ENCODE measurements around the gene CLTRN.
"Not testable (repeated sequence)": the region's sequence is repeated elsewhere in the genome, so short reads cannot be mapped to it uniquely, and the experiment has no call there.

Gene CLTRN, protein sequence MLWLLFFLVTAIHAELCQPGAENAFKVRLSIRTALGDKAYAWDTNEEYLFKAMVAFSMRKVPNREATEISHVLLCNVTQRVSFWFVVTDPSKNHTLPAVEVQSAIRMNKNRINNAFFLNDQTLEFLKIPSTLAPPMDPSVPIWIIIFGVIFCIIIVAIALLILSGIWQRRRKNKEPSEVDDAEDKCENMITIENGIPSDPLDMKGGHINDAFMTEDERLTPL

DNA sequence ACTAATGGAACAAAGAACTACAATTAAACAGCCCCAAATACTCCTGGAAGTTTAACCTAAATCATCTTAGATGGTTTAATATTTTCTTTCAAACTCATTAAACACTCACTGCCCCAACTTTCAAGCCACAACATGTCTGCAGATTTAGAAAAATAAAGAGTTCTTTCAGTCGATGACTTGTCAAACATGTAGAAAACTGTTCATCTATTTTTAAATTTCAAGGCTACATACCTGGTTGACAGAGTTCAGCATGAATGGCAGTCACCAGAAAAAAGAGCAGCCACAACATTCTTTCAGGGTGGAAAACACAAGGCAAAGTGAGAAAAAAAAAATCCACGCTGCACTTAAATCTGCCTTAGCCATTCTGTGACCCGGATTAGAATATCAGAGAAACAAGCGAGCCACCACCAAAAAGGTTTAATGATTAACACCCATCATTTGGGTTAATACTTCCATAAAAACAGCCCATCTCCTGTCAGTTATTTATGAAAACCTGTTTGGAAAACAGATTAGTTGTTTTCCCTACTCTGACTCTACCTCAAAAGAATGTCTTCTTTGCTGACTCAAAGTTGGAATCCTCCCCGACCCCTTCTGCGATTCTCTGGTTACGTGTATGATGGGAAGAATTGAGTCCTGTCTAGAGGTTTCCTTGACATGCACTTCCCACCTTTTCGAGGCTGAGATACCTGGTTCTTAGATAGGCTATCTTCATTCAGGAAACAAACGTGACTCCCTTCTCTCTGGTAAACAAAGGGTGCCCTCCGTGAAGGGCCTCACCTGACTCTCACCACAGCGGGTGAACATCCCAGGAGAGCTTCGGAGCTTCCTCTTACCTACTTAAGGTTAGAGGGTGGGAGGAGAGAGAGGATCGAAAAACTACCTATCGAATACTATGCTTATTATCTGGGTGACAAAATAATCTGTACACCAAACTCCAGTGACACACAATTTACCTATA, at the start of gene CLTRN:
TSS of gene CLTRN (minus strand) at position 319 of the 958 bp plus-strand sequence. CDS start at position 289, 30 bp downstream.
- Mint-ChIP-seq H3K9me3 (ENCODE audit: low read depth) (no peaks in the 10 kb centered on the region), H3K4me3 (no peak within 1 kb of the TSS), H3K4me1 (ENCODE audit: low read depth) (no peaks in the 10 kb centered on the region), H3K27ac (no peak within 1 kb of the TSS), H3K27me3 (no peaks in the 10 kb centered on the region), H3K36me3 (no peaks in the 10 kb centered on the region)

GRCh38 chrX:15704273-15704672, 39.7 kb upstream of the CLTRN start:
- not testable (repeated sequence) for H3K27ac Mint-ChIP-seq; H3K4me1 Mint-ChIP-seq (ENCODE audit: low read depth); H3K4me3 Mint-ChIP-seq; H3K9me3 Mint-ChIP-seq (ENCODE audit: low read depth); H3K27me3 Mint-ChIP-seq; H3K36me3 Mint-ChIP-seq

DNA sequence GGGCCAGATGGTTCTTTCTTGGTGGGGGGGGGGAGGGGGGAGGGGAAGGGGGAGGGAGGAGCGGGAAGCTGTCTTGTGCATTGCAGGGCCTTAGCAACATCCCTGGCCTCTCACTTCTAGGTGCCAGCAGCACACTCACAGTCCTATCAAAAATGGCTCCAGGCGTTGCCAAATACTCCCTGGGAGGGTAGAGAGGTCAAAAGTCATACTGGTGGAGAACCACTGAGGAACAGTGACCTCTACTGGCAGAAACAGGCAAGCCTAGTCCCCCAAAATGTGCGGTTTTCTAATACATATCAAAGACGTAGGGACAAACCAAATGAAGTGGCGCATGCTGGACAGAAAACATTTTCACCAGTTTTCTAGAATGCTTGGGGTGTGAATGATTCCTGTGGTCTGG, 39.2 kb upstream of the CLTRN start:
- H3K27ac Mint-ChIP-seq; H3K4me3 Mint-ChIP-seq; H3K36me3 Mint-ChIP-seq; H3K4me1 Mint-ChIP-seq (ENCODE audit: low read depth); H3K27me3 Mint-ChIP-seq; H3K9me3 Mint-ChIP-seq (ENCODE audit: low read depth): not testable (repeated sequence)

DNA sequence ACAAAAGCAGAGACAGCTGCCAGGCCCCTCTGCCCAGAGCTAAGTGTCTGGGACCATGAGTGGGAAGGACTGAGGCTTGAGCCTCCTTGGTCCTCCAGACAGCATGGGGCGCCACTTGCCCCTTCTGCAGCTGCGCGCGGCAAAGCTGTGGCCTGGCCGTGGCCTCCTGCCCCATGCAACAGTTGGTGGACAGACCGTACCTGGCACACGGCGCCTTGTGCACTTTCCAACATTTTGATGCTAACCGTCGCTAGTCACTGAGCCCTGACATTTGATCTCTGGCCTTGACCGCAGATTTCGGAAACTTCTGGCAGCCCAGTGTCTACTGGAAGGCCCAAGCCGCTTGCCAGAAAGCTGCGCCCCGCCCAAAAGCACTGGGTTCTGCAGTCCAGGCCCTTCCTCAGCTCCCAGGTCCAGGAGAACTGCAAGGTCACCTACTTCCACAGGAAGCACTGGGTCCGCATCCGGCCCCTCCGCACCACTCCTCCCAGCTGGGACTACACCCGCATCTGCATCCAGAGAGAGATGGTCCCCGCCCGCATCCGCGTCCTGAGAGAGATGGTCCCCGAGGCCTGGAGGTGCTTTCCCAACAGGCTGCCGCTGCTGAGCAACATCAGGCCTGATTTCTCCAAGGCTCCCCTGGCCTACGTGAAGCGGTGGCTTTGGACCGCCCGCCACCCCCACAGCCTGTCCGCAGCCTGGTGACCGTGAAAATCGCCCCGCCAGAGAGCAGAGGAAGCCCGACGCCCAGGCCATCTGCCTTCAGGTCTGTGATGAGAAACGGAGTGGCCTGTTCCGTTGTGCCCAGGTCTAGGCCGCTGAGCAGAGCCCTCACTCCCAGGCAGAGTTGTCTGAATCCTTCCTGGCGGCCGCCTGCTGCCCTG, 38.1 kb upstream of the CLTRN start:
- Mint-ChIP-seq H3K4me3 (no peak overlapping the region), H3K4me1 (ENCODE audit: low read depth) (no peaks in the 10 kb centered on the region)

GRCh38 chrX:15696516-15696915, 31.9 kb upstream of the CLTRN start:
- no peak overlapping the region for H3K4me3 Mint-ChIP-seq
- peaks cover 4% of the 10 kb centered on the region for H3K36me3 Mint-ChIP-seq
- no peaks in the 10 kb centered on the region for H3K9me3 Mint-ChIP-seq (ENCODE audit: low read depth)
- no peaks in the 10 kb centered on the region for H3K27me3 Mint-ChIP-seq
- no peak overlapping the region for H3K27ac Mint-ChIP-seq
- no peaks in the 10 kb centered on the region for H3K4me1 Mint-ChIP-seq (ENCODE audit: low read depth)

More for the DNA sequence above, 38.1 kb upstream of the CLTRN start:
- Mint-ChIP-seq H3K36me3 (no peaks in the 10 kb centered on the region), H3K27ac (no peak overlapping the region), H3K9me3 (ENCODE audit: low read depth) (no peaks in the 10 kb centered on the region), H3K27me3 (no peaks in the 10 kb centered on the region)

GRCh38 chrX:15694941-15695451, 30.4 kb upstream of the CLTRN start:
- Mint-ChIP-seq H3K27ac (no peak overlapping the region), H3K36me3 (peaks cover 4% of the 10 kb centered on the region)

GRCh38 chrX:15686818-15687685, 22.4 kb upstream of the CLTRN start:
- Mint-ChIP-seq H3K27me3 (no peaks in the 10 kb centered on the region), H3K9me3 (ENCODE audit: low read depth) (no peaks in the 10 kb centered on the region), H3K4me1 (ENCODE audit: low read depth) (peaks cover 4% of the 10 kb centered on the region), H3K36me3 (no peaks in the 10 kb centered on the region), H3K4me3 (no peak overlapping the region), H3K27ac (peak overlapping the region; percentile 28)

More at GRCh38 chrX:15694941-15695451, 30.4 kb upstream of the CLTRN start:
- H3K27me3 Mint-ChIP-seq, result no peaks in the 10 kb centered on the region
- H3K4me1 Mint-ChIP-seq (ENCODE audit: low read depth), result no peaks in the 10 kb centered on the region
- no peaks in the 10 kb centered on the region for H3K9me3 Mint-ChIP-seq (ENCODE audit: low read depth)
- no peak overlapping the region for H3K4me3 Mint-ChIP-seq

GRCh38 chrX:15683193-15683592, 18.6 kb upstream of the CLTRN start:
- Mint-ChIP-seq H3K9me3 (ENCODE audit: low read depth) (no peaks in the 10 kb centered on the region), H3K4me3 (no peak overlapping the region), H3K4me1 (ENCODE audit: low read depth) (peaks cover 8% of the 10 kb centered on the region), H3K36me3 (no peaks in the 10 kb centered on the region), H3K27ac (no peak overlapping the region), H3K27me3 (no peaks in the 10 kb centered on the region)

- peak overlapping the region; percentile 66 for H3K27ac Mint-ChIP-seq
- H3K27me3 Mint-ChIP-seq, result no peaks in the 10 kb centered on the region
- H3K36me3 Mint-ChIP-seq, result no peaks in the 10 kb centered on the region
- no peaks in the 10 kb centered on the region for H3K9me3 Mint-ChIP-seq (ENCODE audit: low read depth)
- no peak overlapping the region for H3K4me3 Mint-ChIP-seq
- H3K4me1 Mint-ChIP-seq (ENCODE audit: low read depth), result peaks cover 15% of the 10 kb centered on the region
Measured at GRCh38 chrX:15681433-15681832, 16.8 kb upstream of the CLTRN start.

GRCh38 chrX:15680401-15680800, 15.8 kb upstream of the CLTRN start:
- Mint-ChIP-seq H3K4me1 (ENCODE audit: low read depth) (peaks cover 16% of the 10 kb centered on the region), H3K9me3 (ENCODE audit: low read depth) (no peaks in the 10 kb centered on the region), H3K27ac (no peak overlapping the region), H3K4me3 (no peak overlapping the region), H3K36me3 (no peaks in the 10 kb centered on the region), H3K27me3 (no peaks in the 10 kb centered on the region)

DNA sequence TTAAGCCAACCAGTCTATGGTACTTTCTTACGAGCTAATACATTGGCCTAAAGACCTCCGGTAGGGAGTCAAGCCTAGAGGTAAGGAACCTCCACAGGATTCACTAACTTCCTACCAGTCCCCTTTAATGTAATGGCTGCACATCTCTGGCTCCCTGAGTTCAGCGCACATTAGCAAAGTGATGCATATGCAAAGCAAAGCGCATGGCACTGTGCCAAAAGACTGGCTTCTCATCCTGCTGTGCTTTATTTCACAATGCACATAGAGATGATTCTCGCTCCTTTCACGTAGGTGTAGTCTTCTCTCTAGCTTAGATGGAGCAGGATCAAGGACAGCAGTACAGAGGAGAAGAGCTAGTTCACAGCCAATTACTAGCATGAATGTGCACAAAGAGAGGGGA, 14.6 kb upstream of the CLTRN start:
- Mint-ChIP-seq H3K27ac (no peak overlapping the region), H3K27me3 (no peaks in the 10 kb centered on the region), H3K9me3 (ENCODE audit: low read depth) (no peaks in the 10 kb centered on the region), H3K36me3 (no peaks in the 10 kb centered on the region), H3K4me1 (ENCODE audit: low read depth) (peaks cover 16% of the 10 kb centered on the region), H3K4me3 (no peak overlapping the region)

- Mint-ChIP-seq H3K36me3 (no peaks in the 10 kb centered on the region), H3K4me3 (no peak overlapping the region), H3K9me3 (ENCODE audit: low read depth) (no peaks in the 10 kb centered on the region), H3K27me3 (no peaks in the 10 kb centered on the region), H3K4me1 (ENCODE audit: low read depth) (peaks cover 19% of the 10 kb centered on the region), H3K27ac (peak overlapping the region; percentile 17)
Measured at GRCh38 chrX:15678339-15678738, 13.7 kb upstream of the CLTRN start.

DNA sequence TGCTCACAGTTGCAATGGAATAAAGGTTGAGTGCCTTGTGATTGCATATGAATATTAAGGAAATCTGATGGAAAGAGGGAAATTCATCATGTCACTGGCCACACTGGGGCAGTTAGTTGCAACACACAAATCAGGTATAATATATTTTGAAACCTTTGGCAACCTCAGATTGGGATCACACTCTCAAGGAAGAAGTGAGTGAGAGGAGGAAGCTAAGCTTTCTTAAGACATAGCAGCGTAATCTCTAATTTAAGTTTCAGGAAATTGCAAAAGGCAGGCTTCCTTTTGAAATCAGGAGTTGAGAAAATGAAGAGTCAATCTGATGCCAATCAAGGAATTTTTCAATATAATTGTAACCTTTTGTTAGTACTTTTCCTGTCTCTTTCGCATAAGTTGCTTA, 12.3 kb upstream of the CLTRN start:
- Mint-ChIP-seq H3K27me3 (no peaks in the 10 kb centered on the region), H3K9me3 (ENCODE audit: low read depth) (no peaks in the 10 kb centered on the region), H3K27ac (no peak overlapping the region), H3K36me3 (no peaks in the 10 kb centered on the region), H3K4me3 (peak overlapping the region; percentile 2), H3K4me1 (ENCODE audit: low read depth) (peaks cover 19% of the 10 kb centered on the region)

GRCh38 chrX:15675490-15675921, 10.9 kb upstream of the CLTRN start:
- peaks cover 19% of the 10 kb centered on the region for H3K4me1 Mint-ChIP-seq (ENCODE audit: low read depth)

More at GRCh38 chrX:15675490-15675921, 10.9 kb upstream of the CLTRN start:
- H3K9me3 Mint-ChIP-seq (ENCODE audit: low read depth), result no peaks in the 10 kb centered on the region
- H3K36me3 Mint-ChIP-seq, result no peaks in the 10 kb centered on the region
- H3K27ac Mint-ChIP-seq, result no peak overlapping the region
- H3K27me3 Mint-ChIP-seq, result no peaks in the 10 kb centered on the region
- H3K4me3 Mint-ChIP-seq, result no peak overlapping the region
